Transverse colon (tissue), 4 donors: Measurements from ENCODE around the gene CDC25B.

Source experiments
- CTCF ChIP-seq, 5 experiments: fragments of 200-600 bp in 3 of 5; fragments of 450-650 bp in 2 of 5; sonication (generic) in 3 of 5; IDR thresholded peaks; 1 replicate in 2 of 5; 2 replicates in 3 of 5; pipeline ENCODE4 v1.5.1; 2016 to 2017; ENCODE audit warnings: antibody characterized with exemption in 5 of 5, inconsistent platforms in 3 of 5, mild to moderate bottlenecking in 2 of 5, moderate library complexity in 1 of 5
- EP300 ChIP-seq: sonication (generic); formaldehyde crosslinking; IDR thresholded peaks from one replicate; pipeline ENCODE4 v1.6.1; 2017; ENCODE audit warnings: antibody characterized with exemption, low read depth
- POLR2A ChIP-seq: fragments of 450-650 bp; IDR thresholded peaks from one replicate; pipeline ENCODE4 v1.6.1; 2016; ENCODE audit warnings: antibody characterized with exemption, mild to moderate bottlenecking, moderate library complexity
- POLR2AphosphoS5 ChIP-seq, 3 donors: sonication (generic); formaldehyde crosslinking; IDR thresholded peaks; one replicate each; pipeline ENCODE4 v1.6.1; 2016; ENCODE audit warnings: antibody characterized with exemption in 3 of 3

- TF ChIP-seq CTCF (IDR thresholded peaks at IDR 0.05) (no peak), POLR2AphosphoS5 (IDR thresholded peaks at IDR 0.05) (no peak), EP300 (no peak), POLR2A (no peak)
Observed at GRCh38 chr20:3819411-3820047, 23.4 kb downstream of the CDC25B start.
